GM13977 (cell line): ENCODE results near the gene USF1.
"Not testable (repeated sequence)": the region's sequence is repeated elsewhere in the genome, so short reads cannot be mapped to it uniquely, and the experiment has no call there.

Source experiments
- DNase-seq: peaks from one replicate; pipeline ENCODE4 v3.0.0; 2012; ENCODE audit warnings: low spot score
- CTCF ChIP-seq: IDR thresholded peaks from 2 replicates; pipeline ENCODE4 v1.5.1; 2012; ENCODE audit warnings: mild to moderate bottlenecking, control low read depth; ENCODE audit not compliant: insufficient read depth; ENCODE audit errors: extremely low read depth, missing control alignments
- in situ Hi-C: fragments of 300-500 bp; cut with MboI; formaldehyde crosslinking; loops from one replicate; pipeline ENCODE4 v1.12.0; 2022; ENCODE audit warnings: low sequenced_read_pairs, low pct_unique_long_range_greater_than_20kb, mixed read lengths, inconsistent platforms; ENCODE audit not compliant: unreplicated experiment

The USF1 gene

GRCh38 chr1:161021970-161022353 lies 23.8 kb downstream of the USF1 start:
- no peak for TF ChIP-seq CTCF
- in situ Hi-C loops, result no loop called here
- DNase-seq, result no peak

GRCh38 chr1:161021165-161021969 lies 24.4 kb downstream of the USF1 start:
- DNase-seq, result peak; percentile 94
- no peak for TF ChIP-seq CTCF
- in situ Hi-C loops, result no loop called here

- no peak for TF ChIP-seq CTCF
- peak; percentile 56 for DNase-seq
- in situ Hi-C loops, result no loop called here
These were observed 25.1 kb downstream of the USF1 start, which contains the start of gene F11R for GRCh38 chr1:161020509-161021164. Gene F11R, minus strand, starts transcription at chr1:161021152. Its CDS starts 79 bp downstream, at chr1:161021073.

- TF ChIP-seq CTCF, result no peak
- no peak for DNase-seq
- in situ Hi-C loops, result no loop called here
These were observed 25.9 kb downstream of the USF1 start for GRCh38 chr1:161019751-161020495.

GRCh38 chr1:161019111-161019660 lies 26.6 kb downstream of the USF1 start:
- in situ Hi-C loops, DNase-seq: not testable (repeated sequence)

- no peak for DNase-seq
- no peak for TF ChIP-seq CTCF
- in situ Hi-C loops, result no loop called here
These were observed 27.2 kb downstream of the USF1 start for GRCh38 chr1:161018631-161018930.
